GM11168 (cell line): ENCODE measurements around the gene MPC2.
"Not testable (repeated sequence)": the region's sequence is repeated elsewhere in the genome, so short reads cannot be mapped to it uniquely, and the experiment has no call there.

Experiments used
- in situ Hi-C: fragments of 300-500 bp; cut with MboI; formaldehyde crosslinking; loops from one replicate; pipeline ENCODE4 v1.12.0; 2022; ENCODE audit warnings: low sequenced_read_pairs; ENCODE audit not compliant: unreplicated experiment

The MPC2 gene

DNA sequence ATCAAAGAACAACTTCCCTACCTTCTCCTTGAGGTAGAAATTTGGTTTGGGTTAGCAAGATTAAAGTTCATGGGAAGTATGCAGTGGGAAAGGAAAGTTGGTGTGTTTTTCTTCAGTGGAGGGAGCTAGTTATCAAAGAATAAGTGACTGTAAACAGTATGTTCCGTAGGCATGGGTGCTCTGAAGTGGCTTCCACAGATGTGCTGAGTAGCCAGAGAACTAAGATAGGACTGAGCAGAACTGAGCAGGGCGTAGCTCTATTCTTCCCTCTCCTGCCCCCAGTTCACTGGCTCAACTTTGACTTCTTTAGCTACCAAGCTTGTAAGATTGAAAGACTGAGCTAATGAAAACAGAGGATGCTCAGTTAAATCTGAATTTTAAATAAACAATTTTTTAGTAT, 26.3 kb downstream of the MPC2 start:
- in situ Hi-C loops, result no loop called here

DNA sequence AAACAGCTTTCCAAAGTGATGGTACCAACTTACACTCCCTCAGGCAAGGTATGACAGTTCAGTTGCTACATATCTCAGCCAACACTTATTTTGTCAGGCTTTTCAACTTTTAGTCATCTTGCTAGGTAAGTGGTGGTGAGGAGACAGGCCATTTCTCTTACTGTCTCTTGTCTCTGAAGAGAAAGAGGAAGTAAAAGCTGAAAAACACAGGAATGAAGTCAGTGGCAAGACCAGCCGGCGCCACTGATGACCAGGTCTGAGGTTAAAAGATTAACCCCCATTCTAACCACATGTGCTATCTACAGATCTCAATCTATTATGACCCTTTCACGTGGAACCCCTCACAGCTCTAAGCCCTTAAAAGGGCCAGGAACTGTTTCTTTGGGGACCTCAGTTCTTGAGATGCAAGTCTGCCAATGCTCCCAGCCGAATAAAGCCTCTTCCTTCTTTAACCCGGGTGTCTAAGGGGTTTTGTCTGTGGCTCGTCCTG, 27.1 kb downstream of the MPC2 start:
- in situ Hi-C loops, result no loop called here

- in situ Hi-C loops, result no loop called here
These were observed 31.2 kb downstream of the MPC2 start for GRCh38 chr1:167905671-167906070.

GRCh38 chr1:167905182-167905581, 31.7 kb downstream of the MPC2 start:
- in situ Hi-C loops, result no loop called here

- in situ Hi-C loops, result no loop called here
These were observed 32.2 kb downstream of the MPC2 start for GRCh38 chr1:167904652-167905130.

DNA sequence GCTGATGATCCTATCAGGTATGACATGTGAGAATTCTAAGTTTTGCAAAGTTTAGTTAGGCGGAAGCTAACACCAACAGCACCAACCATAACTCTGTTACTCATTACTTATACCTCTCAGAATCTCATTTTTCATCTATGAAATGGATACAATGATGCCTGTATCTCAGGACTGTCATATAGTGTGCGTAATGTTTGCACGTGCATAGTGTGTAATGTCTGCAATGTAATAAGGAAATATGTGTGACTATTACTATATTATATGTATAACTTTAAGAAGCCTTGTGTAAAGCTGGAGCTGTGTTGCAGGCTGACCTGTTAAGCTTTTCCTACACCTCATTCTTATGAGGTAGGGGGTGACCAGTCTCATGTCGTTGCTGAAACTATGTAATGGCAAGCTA, 36.0 kb downstream of the MPC2 start:
- in situ Hi-C loops, result no loop called here

DNA sequence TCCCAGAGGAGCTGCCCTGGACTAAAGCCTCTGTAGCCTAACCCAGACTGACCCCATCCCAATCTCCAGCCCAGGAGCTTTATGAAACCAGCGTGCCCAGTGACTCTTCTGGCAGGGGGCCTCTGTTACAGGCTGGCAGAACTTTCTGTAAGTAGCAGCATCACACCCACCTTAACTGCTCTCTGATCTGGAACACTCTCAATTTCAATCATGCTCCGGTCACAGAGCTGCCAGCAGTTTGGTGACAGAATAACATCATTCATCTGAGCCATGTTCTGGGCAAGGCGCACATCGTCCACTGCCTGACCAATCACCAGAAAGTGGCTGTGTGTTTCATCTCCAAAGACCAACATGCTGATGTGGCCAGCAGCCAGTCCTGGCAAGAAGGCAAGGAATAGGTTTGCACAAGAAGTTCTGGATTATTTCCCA, 37.6 kb downstream of the MPC2 start:
- in situ Hi-C loops, result no loop called here

DNA sequence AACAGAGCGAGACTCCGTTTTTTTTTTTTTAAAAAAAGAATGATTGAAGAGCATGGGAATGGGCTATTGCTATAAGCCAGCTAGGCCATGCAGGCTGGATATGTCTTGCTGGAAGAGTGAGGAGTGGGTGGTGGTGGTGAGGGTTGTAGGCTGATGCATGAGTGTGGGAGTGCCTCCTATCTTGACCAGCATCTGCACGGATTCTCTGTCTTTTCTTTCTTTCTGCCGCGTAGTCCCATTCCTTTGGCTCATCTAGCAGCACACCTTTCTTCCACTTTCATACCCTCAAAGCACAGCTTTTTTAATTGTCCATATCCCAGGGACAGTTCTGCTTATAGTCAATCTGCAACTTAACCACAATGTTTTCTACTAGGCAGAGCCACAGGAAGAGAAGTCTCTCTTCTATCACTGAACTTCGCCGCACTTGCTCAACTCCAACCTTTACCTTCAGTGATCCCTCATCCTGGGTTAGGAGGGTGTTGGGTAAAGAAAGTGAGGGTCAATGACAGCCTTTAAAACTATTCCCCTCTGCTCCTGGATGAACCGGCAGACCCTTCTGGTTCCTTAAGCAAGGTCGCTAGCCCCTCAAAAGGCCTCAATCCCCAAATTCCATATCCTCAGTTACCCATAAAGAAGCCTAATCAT, 38.2 kb downstream of the MPC2 start:
- in situ Hi-C loops, result no loop called here

DNA sequence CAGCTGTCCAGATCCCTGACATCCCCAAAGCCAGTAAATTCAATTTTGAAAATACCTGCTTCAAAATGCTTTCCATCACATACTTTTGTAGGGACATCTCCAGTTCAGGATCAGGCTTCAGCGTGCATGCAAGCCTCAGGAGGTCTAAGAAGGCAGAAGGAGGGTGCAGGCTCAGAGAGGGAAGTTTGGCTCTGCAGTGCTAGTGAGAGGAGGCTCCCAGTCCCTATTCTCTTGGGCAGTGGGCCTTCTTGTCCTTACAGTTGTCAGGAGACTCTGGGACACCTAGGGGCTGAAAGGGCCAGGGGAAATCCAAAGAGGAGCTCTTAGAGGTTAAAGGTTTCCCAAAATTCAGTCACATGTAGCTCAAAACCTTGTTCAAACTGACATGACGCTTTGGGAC, 43.1 kb downstream of the MPC2 start:
- in situ Hi-C loops, result no loop called here

DNA sequence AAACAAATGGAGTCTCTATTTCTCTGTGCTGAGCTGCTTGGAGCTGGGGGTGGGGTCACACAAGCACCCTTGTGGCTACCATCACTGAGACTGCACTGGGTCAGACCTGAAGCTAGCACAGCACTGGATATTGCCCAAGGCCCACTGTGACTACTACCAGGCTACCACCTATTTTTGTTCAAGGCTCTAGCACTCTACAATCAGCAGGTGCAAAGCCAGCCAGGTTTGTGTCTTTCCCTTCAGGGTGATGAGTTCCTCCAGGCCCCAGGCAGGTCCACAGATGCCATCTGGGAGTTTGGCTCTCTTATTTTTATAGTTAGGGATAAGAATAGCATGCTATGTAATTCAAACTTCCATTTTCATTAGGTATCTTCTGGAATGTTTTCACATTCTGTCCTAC, 46.5 kb downstream of the MPC2 start:
- in situ Hi-C loops, result no loop called here

DNA sequence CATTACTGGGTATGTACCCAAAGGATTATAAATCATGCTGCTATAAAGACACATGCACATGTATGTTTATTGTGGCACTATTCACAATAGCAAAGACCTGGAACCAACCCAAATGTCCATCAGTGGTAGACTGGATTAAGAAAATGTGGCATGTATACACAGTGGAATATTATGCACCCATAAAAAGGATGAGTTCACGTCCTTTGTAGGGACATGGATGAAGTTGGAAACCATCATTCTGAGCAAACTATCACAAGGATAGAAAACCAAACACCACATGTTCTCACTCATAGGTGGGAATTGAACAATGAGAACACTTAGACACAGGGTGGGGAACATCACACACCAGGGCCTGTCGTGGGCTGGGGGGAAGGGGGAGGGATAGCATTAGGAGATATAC, 49.7 kb downstream of the MPC2 start:
- in situ Hi-C loops, result not testable (repeated sequence)

DNA sequence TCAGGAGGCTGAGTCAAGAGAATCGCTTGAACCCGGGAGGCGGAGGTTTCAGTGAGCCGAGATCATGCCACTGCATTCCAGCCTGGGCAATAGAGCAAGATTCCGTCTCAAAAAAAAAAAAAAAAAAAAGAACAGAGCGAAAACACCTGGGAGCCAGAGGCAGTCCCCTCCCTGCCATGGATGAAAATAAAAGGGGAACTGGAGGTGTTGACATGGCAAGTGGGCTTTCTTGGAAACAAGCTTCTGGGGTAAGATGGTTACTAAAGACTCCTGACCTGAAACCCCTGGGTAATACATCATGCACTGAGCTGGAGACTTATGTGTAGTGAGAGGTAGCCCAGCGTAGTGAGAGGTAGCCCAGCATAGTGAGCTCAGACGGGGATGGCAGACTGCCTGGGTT, 54.5 kb downstream of the MPC2 start:
- in situ Hi-C loops, result no loop called here

GRCh38 chr1:167881786-167882185, 55.1 kb downstream of the MPC2 start:
- in situ Hi-C loops, result no loop called here

DNA sequence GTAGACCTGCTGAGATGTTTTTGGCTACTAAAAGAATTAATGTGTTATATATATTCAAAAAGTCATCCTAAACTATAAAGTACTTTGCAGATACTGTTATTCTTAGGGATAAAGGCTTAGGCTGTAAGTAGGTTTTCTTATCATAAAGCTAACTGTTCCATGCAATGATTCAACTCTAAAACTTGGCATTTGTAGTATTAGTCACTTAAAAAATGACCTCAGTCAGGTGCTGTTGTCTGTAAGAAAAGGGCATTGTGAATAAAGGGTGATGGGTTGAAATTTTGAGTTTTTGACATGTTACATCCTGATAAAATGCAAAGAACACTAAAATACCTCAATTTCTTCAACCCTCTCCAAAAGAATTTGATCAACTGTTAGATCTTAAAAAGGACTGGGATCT, 55.8 kb downstream of the MPC2 start:
- in situ Hi-C loops, result no loop called here

DNA sequence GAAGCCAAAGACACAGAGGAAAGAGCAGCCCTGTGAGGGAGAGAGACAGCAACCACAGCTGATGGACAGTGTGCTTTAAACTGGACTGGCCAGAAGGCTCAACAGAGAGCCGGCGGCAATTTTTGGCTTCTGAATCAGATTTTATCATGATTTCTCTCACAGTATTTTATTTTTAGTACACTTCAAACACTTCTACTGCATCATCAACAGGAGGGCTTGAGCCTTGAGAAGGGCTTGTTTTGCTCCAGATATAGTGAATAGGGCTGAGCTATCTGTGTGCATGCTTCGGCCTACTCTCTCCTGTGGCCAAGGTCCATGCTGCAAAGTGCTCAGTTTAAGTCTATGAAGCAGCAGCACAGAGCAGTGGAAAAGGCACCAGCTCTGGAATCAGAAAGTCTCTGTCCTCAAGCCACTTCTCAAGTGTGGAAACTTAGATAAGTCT, 56.3 kb downstream of the MPC2 start:
- in situ Hi-C loops, result no loop called here

- in situ Hi-C loops, result no loop called here
These were observed 57.4 kb downstream of the MPC2 start for GRCh38 chr1:167879508-167879907.

DNA sequence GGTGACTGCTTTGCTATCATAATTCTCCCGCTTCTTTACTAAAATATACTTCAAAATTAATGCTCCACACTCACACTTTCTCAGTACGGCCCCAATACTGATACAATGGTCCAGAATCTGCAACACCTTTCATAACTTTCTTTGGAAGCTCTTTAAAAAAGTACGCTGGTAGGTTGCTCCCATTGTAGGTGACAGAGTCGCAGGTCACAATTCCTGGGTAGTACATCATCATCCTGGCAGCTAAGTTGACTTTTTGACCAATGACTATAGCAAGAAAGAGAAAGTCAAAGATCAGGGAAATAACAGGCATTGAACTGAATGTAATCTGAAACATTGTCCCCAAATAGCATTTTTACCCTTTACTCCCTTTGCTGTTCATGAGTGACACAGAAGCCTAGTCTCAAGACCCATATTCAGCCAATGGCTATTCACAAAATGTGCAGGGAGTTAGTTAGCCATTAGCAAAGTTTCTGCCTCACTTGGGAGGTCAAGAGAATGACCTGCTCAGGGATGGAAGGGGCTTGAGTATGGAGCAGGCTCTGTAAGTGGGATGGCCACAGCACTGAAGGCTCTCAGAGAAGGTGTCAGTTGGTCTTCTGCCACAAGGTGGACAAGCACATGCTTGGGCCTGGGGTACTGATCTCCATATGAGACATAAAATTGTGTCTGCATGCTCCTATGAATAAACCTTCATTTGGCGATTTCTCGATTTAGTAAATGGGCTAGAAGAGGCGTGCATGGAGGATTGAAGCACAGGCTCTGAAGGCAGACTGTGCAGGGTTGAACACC, 58.3 kb downstream of the MPC2 start:
- in situ Hi-C loops, result no loop called here

- in situ Hi-C loops, result no loop called here
These were observed 60.2 kb downstream of the MPC2 start for GRCh38 chr1:167876597-167877175.

- in situ Hi-C loops, result no loop called here
These were observed 65.5 kb downstream of the MPC2 start for GRCh38 chr1:167871331-167871730.

GRCh38 chr1:167869157-167870001, 67.5 kb downstream of the MPC2 start:
- in situ Hi-C loops, result not testable (repeated sequence)
